Activated CD8-positive, alpha-beta T cell treated with anti-CD3 and anti-CD28 coated beads for 36 hours (primary cell): Measurements from ENCODE around the gene BSG. TPM values are rescaled to one million over a fixed set of nuclear protein-coding genes. Genes with fewer than 3 reads are reported as not detected.
"Not testable (repeated sequence)": the region's sequence is repeated elsewhere in the genome, so short reads cannot be mapped to it uniquely, and the experiment has no call there.

Experiments
- ATAC-seq: fragments of 200-7000 bp; cut with Tn5 transposase; one replicate; pipeline ENCODE4 v1.10.0; 2021; ENCODE audit warnings: mild to moderate bottlenecking, moderate library complexity
- CTCF ChIA-PET: fragments of 350-600 bp; sonication (Branson Sonifier 250); formaldehyde crosslinking; loops from one replicate; lab custom pipeline; 2021; ENCODE audit warnings: antibody characterized with exemption; lab: Charles Lee
- POLR2A ChIA-PET: fragments of 350-600 bp; sonication (Branson Sonifier 250); formaldehyde crosslinking; loops from one replicate; lab custom pipeline; 2021; ENCODE audit warnings: antibody characterized with exemption; lab: Charles Lee
- DNase-seq: peaks from one replicate; pipeline ENCODE4 v3.0.0-alpha.2; 2020
- H3K27ac Mint-ChIP-seq: one replicate; pipeline ENCODE4 v1.8.0; 2021; ENCODE audit warnings: mild to moderate bottlenecking, mixed read lengths
- H3K27me3 Mint-ChIP-seq: one replicate; pipeline ENCODE4 v1.8.0; 2021; ENCODE audit warnings: mixed read lengths
- H3K36me3 Mint-ChIP-seq: one replicate; pipeline ENCODE4 v1.8.0; 2021; ENCODE audit warnings: low read depth, mixed read lengths
- H3K4me1 Mint-ChIP-seq: one replicate; pipeline ENCODE4 v1.8.0; 2021; ENCODE audit warnings: low read depth, mixed read lengths
- H3K4me3 Mint-ChIP-seq: one replicate; pipeline ENCODE4 v1.8.0; 2021; ENCODE audit warnings: mild to moderate bottlenecking, moderate library complexity, mixed read lengths
- H3K9me3 Mint-ChIP-seq: one replicate; pipeline ENCODE4 v1.8.0; 2021; ENCODE audit warnings: mixed read lengths
- CTCF ChIP-seq: fragments of 200-600 bp; IDR thresholded peaks from one replicate; pipeline ENCODE4 v1.8.0; 2022; ENCODE audit warnings: antibody characterized with exemption, mild to moderate bottlenecking
- intact Hi-C: fragments of 100-400 bp; cut with micrococcal nuclease; formaldehyde crosslinking; loops from one replicate; pipeline ENCODE4 v1.10.0; 2022
- total RNA-seq, 2 experiments: library from RNA; stranded (reverse); gene quantifications; one replicate each; pipeline ENCODE4 v1.2.3, GENCODE V29; 2021

Gene BSG
- total RNA-seq, 2 experiments from 2014 or later: 159 to 160 TPM

DNA sequence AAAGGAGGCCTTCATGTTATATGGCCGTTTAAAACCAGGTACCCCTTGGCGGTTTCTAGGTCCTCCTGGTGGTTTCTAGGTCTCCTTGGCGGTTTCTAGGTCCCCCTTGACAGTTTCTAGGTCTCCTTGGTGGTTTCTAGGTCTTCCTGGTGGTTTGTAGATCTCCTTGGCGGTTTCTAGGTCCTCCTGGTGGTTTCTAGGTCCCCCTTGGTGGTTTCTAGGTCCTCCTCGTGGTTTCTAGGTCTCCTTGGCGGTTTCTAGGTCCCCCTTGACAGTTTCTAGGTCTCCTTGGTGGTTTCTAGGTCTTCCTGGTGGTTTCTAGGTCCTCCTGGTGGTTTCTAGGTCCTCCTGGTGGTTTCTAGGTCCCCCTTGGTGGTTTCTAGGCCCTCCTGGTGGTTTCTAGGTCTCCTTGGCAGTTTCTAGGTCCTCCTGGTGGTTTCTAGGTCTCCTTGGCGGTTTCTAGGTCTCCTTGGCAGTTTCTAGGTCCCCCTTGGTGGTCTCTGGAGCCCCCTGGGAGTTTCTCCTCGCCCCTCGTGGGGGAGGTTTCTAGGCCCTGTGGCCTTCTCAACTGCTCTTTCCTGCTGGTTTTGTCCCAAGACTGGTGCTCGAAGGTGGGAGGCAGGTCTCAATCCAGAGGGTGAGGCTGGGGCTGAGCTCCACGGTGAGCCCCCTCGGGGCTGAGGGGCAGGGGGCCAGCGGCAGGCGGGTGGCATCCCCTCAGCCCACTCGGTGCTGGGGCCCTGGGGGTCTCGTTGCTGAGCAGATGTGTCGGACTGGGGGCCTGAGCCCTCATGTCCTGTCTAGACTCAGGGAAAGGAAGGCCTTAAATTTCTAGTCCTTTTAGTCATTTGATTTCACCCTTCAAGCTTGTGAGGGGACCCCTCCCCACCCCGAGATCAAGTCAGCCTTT lies 25.3 kb downstream of the BSG start:
- ATAC-seq (no peak), DNase-seq (peak; percentile 40)
- H3K4me1 Mint-ChIP-seq: no peaks in the 10 kb centered on the region
- H3K4me3 Mint-ChIP-seq: no peak overlapping the region
- peaks cover 2% of the 10 kb centered on the region for H3K27me3 Mint-ChIP-seq
- H3K27ac Mint-ChIP-seq: no peak overlapping the region
- no peak for TF ChIP-seq CTCF
- ChIA-PET CTCF (interaction anchor here (0.9 to 1.3 kb wide), 2 partner anchors 9 to 13 kb away, joined by 3 read pairs; no protein-coding TSS in a partner anchor), POLR2A (interaction anchor here (0.7 kb wide), 2 partner anchors 16 to 97 kb away, joined by 3 read pairs; no protein-coding TSS in a partner anchor)
- H3K9me3 Mint-ChIP-seq: peaks cover 2% of the 10 kb centered on the region
- intact Hi-C loops: no loop called here
- H3K36me3 Mint-ChIP-seq: no peaks in the 10 kb centered on the region

GRCh38 chr19:601310-601709 lies 28.9 kb downstream of the BSG start:
- TF ChIP-seq CTCF: no peak
- CTCF ChIA-PET: no interaction called here
- Mint-ChIP-seq H3K4me3 (no peak overlapping the region), H3K36me3 (no peaks in the 10 kb centered on the region), H3K9me3 (peaks cover 2% of the 10 kb centered on the region), H3K4me1 (no peaks in the 10 kb centered on the region), H3K27ac (no peak overlapping the region), H3K27me3 (no peaks in the 10 kb centered on the region)
- no peak for DNase-seq
- ATAC-seq: no peak
- intact Hi-C loops: no loop called here
- POLR2A ChIA-PET: no interaction called here

- Mint-ChIP-seq H3K9me3 (peaks cover 2% of the 10 kb centered on the region), H3K36me3 (no peaks in the 10 kb centered on the region), H3K4me3 (no peak overlapping the region), H3K27ac (no peak overlapping the region), H3K4me1 (no peaks in the 10 kb centered on the region), H3K27me3 (no peaks in the 10 kb centered on the region)
- TF ChIP-seq CTCF: no peak
- intact Hi-C loops: no loop called here
- ATAC-seq: no peak
- CTCF ChIA-PET: no interaction called here
- DNase-seq: no peak
- POLR2A ChIA-PET: no interaction called here
Measured at GRCh38 chr19:601790-602189, 29.4 kb downstream of the BSG start.

GRCh38 chr19:602391-603301 lies 30.2 kb downstream of the BSG start:
- no peak for TF ChIP-seq CTCF
- Mint-ChIP-seq H3K27ac (no peak overlapping the region), H3K27me3 (no peaks in the 10 kb centered on the region), H3K9me3 (peaks cover 2% of the 10 kb centered on the region), H3K36me3 (no peaks in the 10 kb centered on the region), H3K4me1 (no peaks in the 10 kb centered on the region), H3K4me3 (no peak overlapping the region)
- no peak for DNase-seq
- POLR2A ChIA-PET: no interaction called here
- intact Hi-C loops: no loop called here
- no peak for ATAC-seq
- CTCF ChIA-PET: no interaction called here

GRCh38 chr19:603302-603639 lies 30.9 kb downstream of the BSG start:
- H3K27me3 Mint-ChIP-seq, DNase-seq, POLR2A ChIA-PET, H3K9me3 Mint-ChIP-seq, H3K4me3 Mint-ChIP-seq, H3K4me1 Mint-ChIP-seq, CTCF ChIA-PET, H3K27ac Mint-ChIP-seq, intact Hi-C loops, H3K36me3 Mint-ChIP-seq, ATAC-seq: not testable (repeated sequence)

DNA sequence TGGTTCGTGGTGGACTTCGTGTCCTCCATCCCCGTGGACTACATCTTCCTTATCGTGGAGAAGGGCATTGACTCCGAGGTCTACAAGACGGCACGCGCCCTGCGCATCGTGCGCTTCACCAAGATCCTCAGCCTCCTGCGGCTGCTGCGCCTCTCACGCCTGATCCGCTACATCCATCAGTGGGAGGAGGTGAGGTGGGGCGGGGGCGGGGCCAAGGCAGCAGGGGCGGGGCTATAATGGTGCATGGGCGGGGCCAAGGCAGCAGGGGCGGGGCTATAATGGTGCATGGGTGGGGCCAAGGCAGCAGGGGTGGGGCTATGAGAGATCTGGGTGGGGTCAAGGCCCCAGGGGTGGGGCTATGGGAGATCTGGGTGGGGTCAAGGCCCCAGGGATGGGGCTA lies 31.4 kb downstream of the BSG start:
- ATAC-seq (peak; percentile 63), DNase-seq (peak; percentile 37)
- H3K27me3 Mint-ChIP-seq, H3K9me3 Mint-ChIP-seq, intact Hi-C loops, H3K36me3 Mint-ChIP-seq, H3K4me1 Mint-ChIP-seq, H3K4me3 Mint-ChIP-seq, POLR2A ChIA-PET, H3K27ac Mint-ChIP-seq, CTCF ChIA-PET: not testable (repeated sequence)
